Panc1 (cell line): Measurements from ENCODE around the gene SYT1. TPM values are rescaled to one million over a fixed set of nuclear protein-coding genes. Genes with fewer than 3 reads are reported as not detected.
A peak's percentile ranks its signal among the peaks of the same experiment; 100 is the strongest.

Experiments
- ATAC-seq: fragments of 200-7000 bp; cut with Tn5 transposase; 2 replicates; pipeline ENCODE4 v1.9.1; 2020; ENCODE audit warnings: mild to moderate bottlenecking, moderate library complexity
- BruUV-seq: library from RNA; stranded (reverse); fragments of 400-500 nt; replicated peaks from 2 replicates; lab custom pipeline; 2021; lab: Mats Ljungman, UMichigan
- CTCF ChIA-PET: fragments of 300-600 bp; sonication (Branson Sonifier 250); formaldehyde crosslinking; loops from one replicate; lab custom pipeline; 2022; ENCODE audit warnings: antibody characterized with exemption; lab: Charles Lee
- POLR2A ChIA-PET: fragments of 300-600 bp; sonication (Branson Sonifier 250); formaldehyde crosslinking; loops from one replicate; lab custom pipeline; 2022; ENCODE audit warnings: antibody characterized with exemption; lab: Charles Lee
- DNase-seq: peaks from one replicate; pipeline ENCODE4 v3.0.0-alpha.2; 2010; ENCODE audit warnings: low read depth, low spot score
- H3K27ac ChIP-seq: 2 replicates; pipeline ENCODE4 v1.5.1; 2011; ENCODE audit warnings: mild to moderate bottlenecking, low read length, inconsistent platforms
- H3K27me3 ChIP-seq: fragments of 200-500 bp; sonication (Bioruptor generic); 2 replicates; pipeline ENCODE4 v1.6.0; 2014; ENCODE audit warnings: low read length, inconsistent platforms; ENCODE audit not compliant: control insufficient read depth, insufficient read depth
- H3K36me3 ChIP-seq: fragments of 200-500 bp; sonication (Bioruptor generic); 2 replicates; pipeline ENCODE4 v1.5.1; 2014; ENCODE audit warnings: inconsistent platforms, mild to moderate bottlenecking, low read length, moderate library complexity; ENCODE audit not compliant: control insufficient read depth, insufficient read depth
- H3K4me1 ChIP-seq: 2 replicates; pipeline ENCODE4 v1.5.1; 2011; ENCODE audit warnings: inconsistent platforms, mild to moderate bottlenecking, low read length, moderate library complexity; ENCODE audit not compliant: control insufficient read depth, insufficient read depth
- H3K4me3 ChIP-seq, 2 experiments: 2 replicates each; pipeline ENCODE4 v1.5.1; 2011 to 2012; ENCODE audit warnings: low read depth in 2 of 2, low read length in 2 of 2, mild to moderate bottlenecking in 2 of 2, inconsistent platforms in 1 of 2, moderate library complexity in 1 of 2
- H3K9me3 ChIP-seq: fragments of 200-500 bp; sonication (Bioruptor generic); 2 replicates; pipeline ENCODE4 v1.5.1; 2014; ENCODE audit warnings: low read depth, mild to moderate bottlenecking, inconsistent platforms, low read length, moderate library complexity; ENCODE audit not compliant: control insufficient read depth, insufficient read depth
- POLR2AphosphoS5 ChIP-seq: IDR thresholded peaks from 2 replicates; pipeline ENCODE4 v1.6.1; 2012; ENCODE audit warnings: mild to moderate bottlenecking, low read depth, low read length, moderate library complexity
- REST ChIP-seq, 2 experiments: IDR thresholded peaks; 2 replicates each; pipeline ENCODE4 v1.6.1; 2011 to 2012; ENCODE audit warnings: low read depth in 2 of 2, control low read depth in 1 of 2, low read length in 1 of 2, mild to moderate bottlenecking in 1 of 2, moderate library complexity in 1 of 2; ENCODE audit not compliant: insufficient read depth in 1 of 2
- SIN3A ChIP-seq: IDR thresholded peaks from 2 replicates; pipeline ENCODE4 v1.6.1; 2012; ENCODE audit warnings: low read depth, mild to moderate bottlenecking, low read length, moderate library complexity, borderline replicate concordance; ENCODE audit not compliant: insufficient read depth
- TCF7L2 ChIP-seq: IDR thresholded peaks from 2 replicates; pipeline ENCODE4 v1.6.1; 2011; ENCODE audit warnings: mild to moderate bottlenecking, low read depth, low read length, inconsistent platforms
- in situ Hi-C: cut with HindIII; loops from 2 replicates; pipeline ENCODE4 v1.10.0; 2016; ENCODE audit warnings: low sequenced_read_pairs, low pct_unique_long_range_greater_than_20kb
- intact Hi-C: fragments of 100-400 bp; cut with micrococcal nuclease; formaldehyde crosslinking; loops from one replicate; pipeline ENCODE4 v1.10.0; 2022; ENCODE audit not compliant: unreplicated experiment
- total RNA-seq: library from RNA; stranded (reverse); gene quantifications from one replicate; pipeline ENCODE4 v1.2.1, GENCODE V29; 2021; ENCODE audit not compliant: unreplicated experiment
- TF ChIP-seq, protein P1 (sequence below): fragments of 450-650 bp; IDR thresholded peaks from 2 replicates; pipeline ENCODE4 v1.5.1; 2017; ENCODE audit warnings: mild to moderate bottlenecking

SYT1 gene
- total RNA-seq, 1 experiment from 2014 or later = 3.0 TPM

DNA sequence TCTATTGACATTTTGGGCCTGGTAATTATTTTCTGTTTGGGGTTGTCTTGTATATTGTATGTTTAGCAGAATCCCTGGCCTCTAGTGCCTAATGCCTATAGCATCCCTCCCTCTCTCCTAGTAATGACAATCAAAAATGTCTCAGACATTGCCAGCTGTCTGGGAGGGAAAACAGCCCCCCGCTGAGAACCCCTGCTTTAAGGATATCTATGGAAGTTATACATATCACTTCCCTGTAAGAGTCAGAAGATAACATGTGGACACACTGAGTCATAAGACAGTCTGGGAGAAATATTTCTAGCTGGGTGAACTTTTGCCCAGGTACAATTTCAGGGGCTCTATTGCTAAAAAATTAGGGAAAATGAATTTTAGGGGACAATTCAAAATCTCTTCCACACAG, 571.2 kb downstream of the SYT1 start:
- CTCF ChIA-PET = no interaction called here
- POLR2A ChIA-PET = interaction anchor here (0.6 kb wide), 1 partner anchor 10 kb away, joined by 4 read pairs; no protein-coding TSS in a partner anchor
- intact Hi-C loops = no loop called here

DNA sequence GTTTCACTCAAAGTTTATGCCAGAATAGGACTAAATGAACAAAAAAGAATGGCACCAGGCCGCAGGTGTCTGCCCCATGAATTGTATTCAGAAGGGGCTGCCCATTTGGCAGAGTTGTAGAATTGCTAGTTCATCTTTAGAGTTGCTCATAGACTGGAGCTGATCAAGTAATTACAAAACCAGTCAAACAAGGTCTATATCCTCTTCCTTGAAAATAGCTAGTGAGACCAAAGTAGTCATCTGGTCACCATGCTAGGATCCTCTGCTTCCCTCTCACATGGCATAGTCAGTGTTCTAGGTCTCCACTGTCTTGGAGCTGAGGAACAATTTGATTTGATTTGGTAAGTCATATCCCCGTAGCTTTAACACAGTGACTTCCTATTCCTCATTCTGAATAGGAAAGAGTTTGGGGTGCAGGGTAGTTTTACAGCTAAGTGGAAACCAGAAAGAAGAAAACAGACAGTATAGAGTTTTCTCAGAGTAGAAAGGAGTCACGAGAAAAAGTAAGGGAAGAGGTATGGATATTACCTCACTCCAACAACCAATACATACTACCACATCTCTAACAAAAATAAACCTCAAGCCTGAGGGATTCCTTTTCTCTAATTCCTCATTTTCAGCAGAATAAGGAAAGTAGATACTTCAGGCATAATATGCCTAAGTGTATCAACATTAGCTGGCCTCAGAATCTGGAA, 574.1 kb downstream of the SYT1 start:
- no peak overlapping the region for H3K4me3 ChIP-seq
- ATAC-seq = no peak
- peak overlapping the region; percentile 39; the same call in 1 of the 2 replicates for H3K27ac ChIP-seq
- ChIA-PET POLR2A (no interaction called here), CTCF (interaction anchor here (0.6 kb wide), 1 partner anchor 28 kb away, joined by 8 read pairs; no protein-coding TSS in a partner anchor)
- in situ Hi-C loops = no loop called here
- H3K9me3 ChIP-seq = no peaks in the 10 kb centered on the region
- intact Hi-C loops = no loop called here
- no peaks in the 10 kb centered on the region for H3K27me3 ChIP-seq
- no peaks in the 10 kb centered on the region for H3K4me1 ChIP-seq
- TF ChIP-seq, protein P1, sequence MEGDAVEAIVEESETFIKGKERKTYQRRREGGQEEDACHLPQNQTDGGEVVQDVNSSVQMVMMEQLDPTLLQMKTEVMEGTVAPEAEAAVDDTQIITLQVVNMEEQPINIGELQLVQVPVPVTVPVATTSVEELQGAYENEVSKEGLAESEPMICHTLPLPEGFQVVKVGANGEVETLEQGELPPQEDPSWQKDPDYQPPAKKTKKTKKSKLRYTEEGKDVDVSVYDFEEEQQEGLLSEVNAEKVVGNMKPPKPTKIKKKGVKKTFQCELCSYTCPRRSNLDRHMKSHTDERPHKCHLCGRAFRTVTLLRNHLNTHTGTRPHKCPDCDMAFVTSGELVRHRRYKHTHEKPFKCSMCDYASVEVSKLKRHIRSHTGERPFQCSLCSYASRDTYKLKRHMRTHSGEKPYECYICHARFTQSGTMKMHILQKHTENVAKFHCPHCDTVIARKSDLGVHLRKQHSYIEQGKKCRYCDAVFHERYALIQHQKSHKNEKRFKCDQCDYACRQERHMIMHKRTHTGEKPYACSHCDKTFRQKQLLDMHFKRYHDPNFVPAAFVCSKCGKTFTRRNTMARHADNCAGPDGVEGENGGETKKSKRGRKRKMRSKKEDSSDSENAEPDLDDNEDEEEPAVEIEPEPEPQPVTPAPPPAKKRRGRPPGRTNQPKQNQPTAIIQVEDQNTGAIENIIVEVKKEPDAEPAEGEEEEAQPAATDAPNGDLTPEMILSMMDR = no peak
- no peak for TF ChIP-seq POLR2AphosphoS5
- no peak for TF ChIP-seq TCF7L2
- TF ChIP-seq REST (IDR thresholded peaks at IDR 0.05; ENCODE audit: insufficient read depth in 1 of 2, low read depth in 2 of 2, low read length in 1 of 2) = no peak
- TF ChIP-seq SIN3A = no peak
- no peak for DNase-seq
- H3K36me3 ChIP-seq = no peaks in the 10 kb centered on the region
- no TSS peak for BruUV-seq

More for the DNA sequence above, 571.2 kb downstream of the SYT1 start:
- H3K36me3 ChIP-seq = no peaks in the 10 kb centered on the region
- no peak for DNase-seq
- no peak overlapping the region for H3K4me3 ChIP-seq
- no peak overlapping the region for H3K27ac ChIP-seq
- in situ Hi-C loops = no loop called here
- BruUV-seq = no TSS peak
- no peaks in the 10 kb centered on the region for H3K4me1 ChIP-seq
- no peaks in the 10 kb centered on the region for H3K27me3 ChIP-seq
- H3K9me3 ChIP-seq = no peaks in the 10 kb centered on the region
- TF ChIP-seq POLR2AphosphoS5 (no peak), REST (IDR thresholded peaks at IDR 0.05; ENCODE audit: insufficient read depth in 1 of 2, low read depth in 2 of 2, low read length in 1 of 2) (no peak), SIN3A (no peak), TCF7L2 (no peak)
- TF ChIP-seq, protein P1 = no peak
- no peak for ATAC-seq
